Measurements from ENCODE around the gene PNLIPRP1. TPM values are rescaled to one million over a fixed set of nuclear protein-coding genes. Genes with fewer than 3 reads are reported as not detected.

Gene PNLIPRP1
- total RNA-seq, 1 experiment from 2014 or later = not detected

DNA sequence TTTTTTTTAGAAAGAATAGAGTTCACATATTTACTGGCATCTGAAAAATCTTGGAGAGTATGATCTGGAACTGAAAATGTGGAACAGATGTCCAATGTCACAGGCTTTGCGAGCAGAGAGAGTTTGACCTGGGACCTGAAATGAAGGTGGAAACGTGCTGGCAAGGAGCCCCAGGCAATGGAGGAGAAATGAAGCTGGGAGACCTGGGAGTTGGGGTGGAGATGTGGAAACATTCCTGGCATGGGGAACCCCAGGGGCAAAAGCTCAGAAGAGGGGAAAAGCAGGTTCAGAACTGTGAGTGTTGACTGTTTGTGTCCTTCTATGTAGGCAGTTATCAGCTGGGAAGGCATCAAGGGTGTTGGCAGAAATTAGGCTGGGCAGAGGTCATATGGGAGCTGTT, 22.7 kb downstream of the PNLIPRP1 start:
- H3K36me3 Mint-ChIP-seq (ENCODE audit: insufficient read depth in 1 of 3, low read depth in 3 of 3) = peaks cover 0 to 4% (median 4%) of the 10 kb centered on the region in 3 experiments; a peak in 2 of 7 replicates
- H3K4me2 ChIP-seq (ENCODE audit: insufficient read depth, insufficient read length, low read length) = no peak overlapping the region
- H2BK12ac ChIP-seq (ENCODE audit: insufficient read length, low read depth, low read length) = no peak overlapping the region
- no peak overlapping the region for H2BK15ac ChIP-seq (ENCODE audit: low read depth, low read length)
- no peak overlapping the region for H3K9ac ChIP-seq (ENCODE audit: extremely low read depth, insufficient read length, low read length)
- no peak overlapping the region for H3K18ac ChIP-seq (ENCODE audit: insufficient read length, low read depth, low read length)
- H4K20me1 ChIP-seq (ENCODE audit: control insufficient read depth, insufficient read depth, insufficient read length) = no peaks in the 10 kb centered on the region
- H2AK5ac ChIP-seq (ENCODE audit: insufficient read length, low read length) = no peak overlapping the region
- H2BK20ac ChIP-seq (ENCODE audit: low read depth, low read length, poor library complexity, severe bottlenecking) = no peak overlapping the region
- H3K23ac ChIP-seq (ENCODE audit: insufficient read length, low read depth, low read length) = no peak overlapping the region
- H3K27me3 Mint-ChIP-seq (ENCODE audit: low read depth) = peaks cover 20% of the 10 kb centered on the region
- H3K9me3 ChIP-seq (ENCODE audit: control insufficient read depth, low read depth, low read length) = no peaks in the 10 kb centered on the region
- no peak overlapping the region for H3K4ac ChIP-seq (ENCODE audit: low read depth, low read length)
- no peaks in the 10 kb centered on the region for H3K79me1 ChIP-seq (ENCODE audit: insufficient read depth, low read depth, low read length, poor library complexity, severe bottlenecking)
- peaks cover 13 to 18% of the 10 kb centered on the region in 2 experiments for H3K4me1 Mint-ChIP-seq
- no peak for DNase-seq
- H2BK120ac ChIP-seq (ENCODE audit: low read depth, low read length, poor library complexity, severe bottlenecking) = no peak overlapping the region
- H3K4me1 ChIP-seq (ENCODE audit: insufficient read depth, low read length) = no peaks in the 10 kb centered on the region
- no peak overlapping the region for H3T11ph ChIP-seq (ENCODE audit: low read length)
- peaks cover 9 to 13% of the 10 kb centered on the region in 2 experiments; a peak in 3 of 5 replicates for H3K9me3 Mint-ChIP-seq
- no peak overlapping the region for H2AFZ ChIP-seq (ENCODE audit: low read length)
- H4K91ac ChIP-seq (ENCODE audit: insufficient read length, low read depth, low read length) = no peak overlapping the region
- no peaks in the 10 kb centered on the region for H3K79me2 ChIP-seq (ENCODE audit: insufficient read depth, low read length)
- H3K27ac ChIP-seq (ENCODE audit: insufficient read length, low read depth, low read length) = no peak overlapping the region
- H4K8ac ChIP-seq (replicated peaks; ENCODE audit: insufficient read length, low read depth, low read length) = no peak overlapping the region
- no peak overlapping the region for H3K4me3 Mint-ChIP-seq
- no peaks in the 10 kb centered on the region; the same call in 1 of the 2 replicates for H3K27me3 ChIP-seq (ENCODE audit: insufficient read depth, low read length)
- no peak overlapping the region for H3K14ac ChIP-seq (ENCODE audit: insufficient read depth, low read length)
- no peak overlapping the region for H4K5ac ChIP-seq (ENCODE audit: insufficient read length, low read depth, low read length)
- TF ChIP-seq, protein P1, sequence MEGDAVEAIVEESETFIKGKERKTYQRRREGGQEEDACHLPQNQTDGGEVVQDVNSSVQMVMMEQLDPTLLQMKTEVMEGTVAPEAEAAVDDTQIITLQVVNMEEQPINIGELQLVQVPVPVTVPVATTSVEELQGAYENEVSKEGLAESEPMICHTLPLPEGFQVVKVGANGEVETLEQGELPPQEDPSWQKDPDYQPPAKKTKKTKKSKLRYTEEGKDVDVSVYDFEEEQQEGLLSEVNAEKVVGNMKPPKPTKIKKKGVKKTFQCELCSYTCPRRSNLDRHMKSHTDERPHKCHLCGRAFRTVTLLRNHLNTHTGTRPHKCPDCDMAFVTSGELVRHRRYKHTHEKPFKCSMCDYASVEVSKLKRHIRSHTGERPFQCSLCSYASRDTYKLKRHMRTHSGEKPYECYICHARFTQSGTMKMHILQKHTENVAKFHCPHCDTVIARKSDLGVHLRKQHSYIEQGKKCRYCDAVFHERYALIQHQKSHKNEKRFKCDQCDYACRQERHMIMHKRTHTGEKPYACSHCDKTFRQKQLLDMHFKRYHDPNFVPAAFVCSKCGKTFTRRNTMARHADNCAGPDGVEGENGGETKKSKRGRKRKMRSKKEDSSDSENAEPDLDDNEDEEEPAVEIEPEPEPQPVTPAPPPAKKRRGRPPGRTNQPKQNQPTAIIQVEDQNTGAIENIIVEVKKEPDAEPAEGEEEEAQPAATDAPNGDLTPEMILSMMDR (conservative IDR thresholded peaks at IDR 0.05) = no peak
- no peaks in the 10 kb centered on the region for H3K23me2 ChIP-seq (ENCODE audit: insufficient read length, low read depth, low read length, poor library complexity, severe bottlenecking)
- H3K56ac ChIP-seq (ENCODE audit: insufficient read length, low read depth, low read length) = no peak overlapping the region
- no peak overlapping the region; a peak in 1 of 7 replicates for H3K27ac Mint-ChIP-seq
- H2BK5ac ChIP-seq (ENCODE audit: insufficient read length, low read length) = no peak overlapping the region
- WGBS (ENCODE audit: extremely low coverage, insufficient read length, low lambda C conversion rate) = no CpG with 5 or more reads among the region's 2 CpGs

Data from H9 (cell line).